H7 (cell line): ENCODE results near the gene FJX1. TPM values are rescaled to one million over a fixed set of nuclear protein-coding genes. Genes with fewer than 3 reads are reported as not detected.

Experiments used
- DNase-seq: peaks from one replicate; pipeline ENCODE4 v3.0.0; 2012
- H3K27me3 ChIP-seq: 2 replicates; pipeline ENCODE4 v1.6.0; 2011; ENCODE audit warnings: mild to moderate bottlenecking, low read length; ENCODE audit not compliant: control insufficient read depth, insufficient read depth
- H3K36me3 ChIP-seq: replicated peaks from 2 replicates; pipeline ENCODE4 v1.5.1; 2011; ENCODE audit warnings: low read length; ENCODE audit not compliant: control insufficient read depth, insufficient read depth
- H3K4me3 ChIP-seq: 2 replicates; pipeline ENCODE4 v1.5.1; 2011; ENCODE audit warnings: low read depth, mild to moderate bottlenecking, control low read depth, low read length, moderate library complexity; ENCODE audit not compliant: insufficient read depth
- total RNA-seq: library from RNA; depleted of rRNA; stranded (reverse); fragments of >200 nt; shearing (Covaris generic); gene quantifications from 2 replicates; pipeline ENCODE4 v1.2.3, GENCODE V29; 2014

The FJX1 gene
- total RNA-seq, 1 experiment from 2014 or later = 20.6 TPM

- no peaks in the 10 kb centered on the region for H3K36me3 ChIP-seq
- no peaks in the 10 kb centered on the region; the same call in 1 of the 2 replicates for H3K27me3 ChIP-seq
- H3K4me3 ChIP-seq = no peak overlapping the region
- DNase-seq = no peak
Observed at GRCh38 chr11:35593143-35593542, 25.1 kb upstream of the FJX1 start.

GRCh38 chr11:35594680-35595079 is 23.6 kb upstream of the FJX1 start:
- no peak for DNase-seq
- Histone ChIP-seq H3K4me3 (no peak overlapping the region), H3K27me3 (no peaks in the 10 kb centered on the region; the same call in 1 of the 2 replicates), H3K36me3 (no peaks in the 10 kb centered on the region)

GRCh38 chr11:35598254-35599125 is 19.8 kb upstream of the FJX1 start:
- H3K27me3 ChIP-seq = no peaks in the 10 kb centered on the region; the same call in 1 of the 2 replicates
- DNase-seq = no peak
- H3K36me3 ChIP-seq = no peaks in the 10 kb centered on the region
- no peak overlapping the region for H3K4me3 ChIP-seq

GRCh38 chr11:35600331-35600838 is 17.9 kb upstream of the FJX1 start:
- Histone ChIP-seq H3K4me3 (no peak overlapping the region), H3K27me3 (no peaks in the 10 kb centered on the region; the same call in 1 of the 2 replicates), H3K36me3 (no peaks in the 10 kb centered on the region)
- no peak for DNase-seq

- no peak for DNase-seq
- H3K36me3 ChIP-seq = no peaks in the 10 kb centered on the region
- H3K27me3 ChIP-seq = no peaks in the 10 kb centered on the region; the same call in 1 of the 2 replicates
- H3K4me3 ChIP-seq = no peak overlapping the region
Observed at GRCh38 chr11:35602160-35602793, 16.0 kb upstream of the FJX1 start.

- Histone ChIP-seq H3K27me3 (no peaks in the 10 kb centered on the region; the same call in 1 of the 2 replicates), H3K36me3 (no peaks in the 10 kb centered on the region), H3K4me3 (no peak overlapping the region)
- DNase-seq = no peak
Observed at GRCh38 chr11:35602979-35603378, 15.3 kb upstream of the FJX1 start.

- Histone ChIP-seq H3K36me3 (no peaks in the 10 kb centered on the region), H3K27me3 (no peaks in the 10 kb centered on the region; the same call in 1 of the 2 replicates), H3K4me3 (no peak overlapping the region)
- no peak for DNase-seq
Observed at GRCh38 chr11:35605706-35606105, 12.6 kb upstream of the FJX1 start.

GRCh38 chr11:35606206-35606605 is 12.1 kb upstream of the FJX1 start:
- no peaks in the 10 kb centered on the region for H3K36me3 ChIP-seq
- H3K4me3 ChIP-seq = no peak overlapping the region
- no peaks in the 10 kb centered on the region; the same call in 1 of the 2 replicates for H3K27me3 ChIP-seq
- DNase-seq = no peak

- H3K36me3 ChIP-seq = no peaks in the 10 kb centered on the region
- H3K4me3 ChIP-seq = no peak overlapping the region
- no peaks in the 10 kb centered on the region for H3K27me3 ChIP-seq
- peak; percentile 33 for DNase-seq
Observed at GRCh38 chr11:35608502-35608901, 9.8 kb upstream of the FJX1 start.

GRCh38 chr11:35609656-35610055 is 8.6 kb upstream of the FJX1 start:
- no peak for DNase-seq
- H3K27me3 ChIP-seq = no peaks in the 10 kb centered on the region

GRCh38 chr11:35610631-35611030 is 7.6 kb upstream of the FJX1 start:
- H3K27me3 ChIP-seq = no peaks in the 10 kb centered on the region
- DNase-seq = no peak
- H3K4me3 ChIP-seq = no peak overlapping the region
- H3K36me3 ChIP-seq = no peaks in the 10 kb centered on the region

More at GRCh38 chr11:35609656-35610055, 8.6 kb upstream of the FJX1 start:
- Histone ChIP-seq H3K4me3 (no peak overlapping the region), H3K36me3 (no peaks in the 10 kb centered on the region)

GRCh38 chr11:35611741-35612140 is 6.5 kb upstream of the FJX1 start:
- no peaks in the 10 kb centered on the region for H3K36me3 ChIP-seq
- H3K4me3 ChIP-seq = no peak overlapping the region
- H3K27me3 ChIP-seq = peaks cover 3% of the 10 kb centered on the region
- DNase-seq = no peak

- H3K27me3 ChIP-seq = peaks cover 24% of the 10 kb centered on the region
- no peaks in the 10 kb centered on the region for H3K36me3 ChIP-seq
- DNase-seq = no peak
- H3K4me3 ChIP-seq = no peak overlapping the region
Observed at GRCh38 chr11:35614939-35615569, 3.2 kb upstream of the FJX1 start.
